HUES48 (cell line): ENCODE measurements around the gene KRTAP3-3.

Experiments used
- H3K27ac ChIP-seq: one replicate; pipeline ENCODE4 v1.7.0; 2013; ENCODE audit warnings: low read depth, low read length, inconsistent platforms
- H3K27me3 ChIP-seq: 2 replicates; pipeline ENCODE4 v1.6.1; 2013; ENCODE audit warnings: mild to moderate bottlenecking, low read length; ENCODE audit not compliant: control insufficient read depth, insufficient read depth
- H3K36me3 ChIP-seq: 2 replicates; pipeline ENCODE4 v1.6.1; 2013; ENCODE audit warnings: low read length; ENCODE audit not compliant: control insufficient read depth, insufficient read depth
- H3K4me1 ChIP-seq: 2 replicates; pipeline ENCODE4 v1.6.1; 2013; ENCODE audit warnings: mild to moderate bottlenecking, low read length; ENCODE audit not compliant: control insufficient read depth, insufficient read depth
- H3K4me3 ChIP-seq: 2 replicates; pipeline ENCODE4 v1.5.1; 2013; ENCODE audit warnings: mild to moderate bottlenecking, low read depth, low read length
- H3K9ac ChIP-seq: 2 replicates; pipeline ENCODE4 v1.6.1; 2013; ENCODE audit warnings: mild to moderate bottlenecking, low read depth, low read length, moderate library complexity
- H3K9me3 ChIP-seq: 2 replicates; pipeline ENCODE4 v1.6.1; 2013; ENCODE audit warnings: low read length; ENCODE audit not compliant: control insufficient read depth, insufficient read depth

Gene KRTAP3-3

GRCh38 chr17:40981115-40981514 lies 12.8 kb downstream of the KRTAP3-3 start:
- Histone ChIP-seq H3K27me3 (no peaks in the 10 kb centered on the region), H3K4me1 (peaks cover 9% of the 10 kb centered on the region; the same call in 1 of the 2 replicates), H3K9me3 (no peaks in the 10 kb centered on the region), H3K9ac (no peak overlapping the region), H3K4me3 (no peak overlapping the region), H3K27ac (no peak overlapping the region), H3K36me3 (no peaks in the 10 kb centered on the region)

- Histone ChIP-seq H3K9ac (no peak overlapping the region), H3K4me1 (peaks cover 9% of the 10 kb centered on the region; the same call in 1 of the 2 replicates), H3K36me3 (no peaks in the 10 kb centered on the region), H3K27me3 (no peaks in the 10 kb centered on the region), H3K27ac (no peak overlapping the region), H3K9me3 (no peaks in the 10 kb centered on the region), H3K4me3 (no peak overlapping the region)
Measured at GRCh38 chr17:40980596-40980995, 13.4 kb downstream of the KRTAP3-3 start.

GRCh38 chr17:40980117-40980516 lies 13.8 kb downstream of the KRTAP3-3 start:
- H3K36me3 ChIP-seq: no peaks in the 10 kb centered on the region
- H3K9me3 ChIP-seq: no peaks in the 10 kb centered on the region
- no peak overlapping the region for H3K9ac ChIP-seq
- peaks cover 9% of the 10 kb centered on the region; the same call in 1 of the 2 replicates for H3K4me1 ChIP-seq
- H3K4me3 ChIP-seq: no peak overlapping the region
- no peak overlapping the region for H3K27ac ChIP-seq
- no peaks in the 10 kb centered on the region for H3K27me3 ChIP-seq

GRCh38 chr17:40978575-40979151 lies 15.3 kb downstream of the KRTAP3-3 start:
- Histone ChIP-seq H3K9ac (no peak overlapping the region), H3K27me3 (no peaks in the 10 kb centered on the region), H3K4me3 (no peak overlapping the region), H3K36me3 (no peaks in the 10 kb centered on the region), H3K27ac (no peak overlapping the region), H3K4me1 (peaks cover 9% of the 10 kb centered on the region; the same call in 1 of the 2 replicates), H3K9me3 (no peaks in the 10 kb centered on the region)

- Histone ChIP-seq H3K4me3 (no peak overlapping the region), H3K9me3 (0 out of 2 replicates have a peak, but pooled peaks cover 3% of the 10 kb centered on the region), H3K27me3 (no peaks in the 10 kb centered on the region), H3K36me3 (no peaks in the 10 kb centered on the region), H3K9ac (no peak overlapping the region), H3K4me1 (peaks cover 5% of the 10 kb centered on the region; the same call in 1 of the 2 replicates), H3K27ac (no peak overlapping the region)
Measured at GRCh38 chr17:40975516-40975915, 18.4 kb downstream of the KRTAP3-3 start.

GRCh38 chr17:40974366-40974765 lies 19.6 kb downstream of the KRTAP3-3 start:
- H3K9ac ChIP-seq: no peak overlapping the region
- no peak overlapping the region for H3K27ac ChIP-seq
- no peaks in the 10 kb centered on the region for H3K36me3 ChIP-seq
- H3K4me3 ChIP-seq: no peak overlapping the region
- no peaks in the 10 kb centered on the region for H3K27me3 ChIP-seq
- 0 out of 2 replicates have a peak, but pooled peaks cover 3% of the 10 kb centered on the region for H3K9me3 ChIP-seq
- no peaks in the 10 kb centered on the region for H3K4me1 ChIP-seq

GRCh38 chr17:40967582-40967981 lies 26.4 kb downstream of the KRTAP3-3 start:
- no peaks in the 10 kb centered on the region for H3K27me3 ChIP-seq
- no peaks in the 10 kb centered on the region for H3K36me3 ChIP-seq
- no peak overlapping the region for H3K4me3 ChIP-seq
- H3K4me1 ChIP-seq: no peaks in the 10 kb centered on the region
- no peak overlapping the region for H3K9ac ChIP-seq
- no peak overlapping the region for H3K27ac ChIP-seq
- 0 out of 2 replicates have a peak, but pooled peaks cover 3% of the 10 kb centered on the region for H3K9me3 ChIP-seq

GRCh38 chr17:40966848-40967247 lies 27.1 kb downstream of the KRTAP3-3 start, which contains the start of gene KRT39:
KRT39 (minus strand) TSS chr17:40966948; CDS start chr17:40966856, 92 bp downstream.
- Histone ChIP-seq H3K9me3 (0 out of 2 replicates have a peak, but pooled peaks cover 3% of the 10 kb centered on the region), H3K4me1 (no peaks in the 10 kb centered on the region), H3K27me3 (no peaks in the 10 kb centered on the region), H3K9ac (no peak within 1 kb of the TSS), H3K36me3 (no peaks in the 10 kb centered on the region), H3K4me3 (no peak within 1 kb of the TSS), H3K27ac (no peak within 1 kb of the TSS)

- Histone ChIP-seq H3K9me3 (no peaks in the 10 kb centered on the region), H3K36me3 (no peaks in the 10 kb centered on the region), H3K27ac (no peak overlapping the region), H3K4me1 (no peaks in the 10 kb centered on the region), H3K4me3 (no peak overlapping the region), H3K9ac (no peak overlapping the region), H3K27me3 (no peaks in the 10 kb centered on the region)
Measured at GRCh38 chr17:40963838-40964237, 30.1 kb downstream of the KRTAP3-3 start.

- no peak overlapping the region for H3K4me3 ChIP-seq
- no peak overlapping the region for H3K27ac ChIP-seq
- H3K27me3 ChIP-seq: no peaks in the 10 kb centered on the region
- H3K36me3 ChIP-seq: no peaks in the 10 kb centered on the region
- H3K9me3 ChIP-seq: no peaks in the 10 kb centered on the region
- no peak overlapping the region for H3K9ac ChIP-seq
- H3K4me1 ChIP-seq: peaks cover 15% of the 10 kb centered on the region
Measured at GRCh38 chr17:40962059-40962561, 31.9 kb downstream of the KRTAP3-3 start.

GRCh38 chr17:40961591-40961990 lies 32.4 kb downstream of the KRTAP3-3 start:
- Histone ChIP-seq H3K9me3 (no peaks in the 10 kb centered on the region), H3K4me3 (no peak overlapping the region), H3K27me3 (no peaks in the 10 kb centered on the region), H3K4me1 (peaks cover 20% of the 10 kb centered on the region), H3K36me3 (no peaks in the 10 kb centered on the region), H3K9ac (no peak overlapping the region), H3K27ac (no peak overlapping the region)
